H7 (cell line): ENCODE measurements around the gene CLP1. TPM values are rescaled to one million over a fixed set of nuclear protein-coding genes. Genes with fewer than 3 reads are reported as not detected.
"Not testable (repeated sequence)": the region's sequence is repeated elsewhere in the genome, so short reads cannot be mapped to it uniquely, and the experiment has no call there.

Experiments used
- DNase-seq: peaks from one replicate; pipeline ENCODE4 v3.0.0; 2012
- H3K27me3 ChIP-seq: 2 replicates; pipeline ENCODE4 v1.6.0; 2011; ENCODE audit warnings: mild to moderate bottlenecking, low read length; ENCODE audit not compliant: control insufficient read depth, insufficient read depth
- H3K36me3 ChIP-seq: replicated peaks from 2 replicates; pipeline ENCODE4 v1.5.1; 2011; ENCODE audit warnings: low read length; ENCODE audit not compliant: control insufficient read depth, insufficient read depth
- H3K4me3 ChIP-seq: 2 replicates; pipeline ENCODE4 v1.5.1; 2011; ENCODE audit warnings: low read depth, mild to moderate bottlenecking, control low read depth, low read length, moderate library complexity; ENCODE audit not compliant: insufficient read depth
- total RNA-seq: library from RNA; depleted of rRNA; stranded (reverse); fragments of >200 nt; shearing (Covaris generic); gene quantifications from 2 replicates; pipeline ENCODE4 v1.2.3, GENCODE V29; 2014

The CLP1 gene
- total RNA-seq, 1 experiment from 2014 or later = 33.4 TPM

GRCh38 chr11:57646799-57647303, 10.7 kb upstream of the CLP1 start:
- no peak overlapping the region for H3K4me3 ChIP-seq
- H3K36me3 ChIP-seq = peaks cover 9% of the 10 kb centered on the region
- H3K27me3 ChIP-seq = peaks cover 4% of the 10 kb centered on the region; the same call in 1 of the 2 replicates
- DNase-seq = peak; percentile 71

- Histone ChIP-seq H3K4me3 (peak overlapping the region; percentile 19; the same call in 1 of the 2 replicates), H3K27me3 (peaks cover 4% of the 10 kb centered on the region; the same call in 1 of the 2 replicates), H3K36me3 (peaks cover 8% of the 10 kb centered on the region)
- DNase-seq = peak; percentile 66
Measured at GRCh38 chr11:57647372-57647771, 10.2 kb upstream of the CLP1 start.

- H3K36me3 ChIP-seq = peaks cover 8% of the 10 kb centered on the region
- peak overlapping the region; percentile 54 for H3K4me3 ChIP-seq
- DNase-seq = peak; percentile 40
- peaks cover 4% of the 10 kb centered on the region; the same call in 1 of the 2 replicates for H3K27me3 ChIP-seq
Measured at GRCh38 chr11:57647960-57648800, 9.4 kb upstream of the CLP1 start.

- H3K27me3 ChIP-seq = peaks cover 4% of the 10 kb centered on the region; the same call in 1 of the 2 replicates
- H3K4me3 ChIP-seq = peak overlapping the region; percentile 54
- peak; percentile 82 for DNase-seq
- H3K36me3 ChIP-seq = peaks cover 3% of the 10 kb centered on the region; the same call in 1 of the 2 replicates
Measured at GRCh38 chr11:57648801-57649735, 8.5 kb upstream of the CLP1 start.

GRCh38 chr11:57649826-57650738, 7.5 kb upstream of the CLP1 start, which contains the start of gene YPEL4:
Gene YPEL4 (minus strand): TSS chr11:57649912. CDS start chr11:57647107, 2,805 bp downstream.
- Histone ChIP-seq H3K36me3 (peaks cover 3% of the 10 kb centered on the region; the same call in 1 of the 2 replicates), H3K27me3 (peaks cover 6% of the 10 kb centered on the region), H3K4me3 (peak within 1 kb of the TSS; percentile 54)
- DNase-seq = peak; percentile 80

- no peak overlapping the region for H3K4me3 ChIP-seq
- no peak for DNase-seq
- H3K36me3 ChIP-seq = peaks cover 2% of the 10 kb centered on the region; the same call in 1 of the 2 replicates
- peaks cover 6% of the 10 kb centered on the region for H3K27me3 ChIP-seq
Measured at GRCh38 chr11:57650739-57651090, 6.8 kb upstream of the CLP1 start.

GRCh38 chr11:57651408-57651807, 6.2 kb upstream of the CLP1 start:
- peaks cover 6% of the 10 kb centered on the region for H3K27me3 ChIP-seq
- no peak overlapping the region for H3K4me3 ChIP-seq
- no peaks in the 10 kb centered on the region for H3K36me3 ChIP-seq
- DNase-seq = no peak

- not testable (repeated sequence) for H3K27me3 ChIP-seq, DNase-seq, H3K4me3 ChIP-seq, H3K36me3 ChIP-seq
Measured at GRCh38 chr11:57652230-57652629, 5.3 kb upstream of the CLP1 start.

GRCh38 chr11:57652662-57653061, 4.9 kb upstream of the CLP1 start:
- Histone ChIP-seq H3K36me3 (no peaks in the 10 kb centered on the region), H3K4me3 (no peak overlapping the region), H3K27me3 (peaks cover 6% of the 10 kb centered on the region)
- DNase-seq = no peak

- DNase-seq = no peak
- no peaks in the 10 kb centered on the region for H3K36me3 ChIP-seq
- no peak overlapping the region for H3K4me3 ChIP-seq
- H3K27me3 ChIP-seq = peaks cover 6% of the 10 kb centered on the region
Measured at GRCh38 chr11:57653163-57653562, 4.4 kb upstream of the CLP1 start.

GRCh38 chr11:57656885-57657193, 723 bp upstream of the CLP1 start:
- H3K36me3 ChIP-seq = peaks cover 13% of the 10 kb centered on the region
- DNase-seq = no peak
- peak overlapping the region; percentile 42 for H3K4me3 ChIP-seq
- H3K27me3 ChIP-seq = peaks cover 2% of the 10 kb centered on the region; the same call in 1 of the 2 replicates

- Histone ChIP-seq H3K4me3 (peak overlapping the region; percentile 55), H3K36me3 (peaks cover 13% of the 10 kb centered on the region), H3K27me3 (peaks cover 2% of the 10 kb centered on the region; the same call in 1 of the 2 replicates)
- no peak for DNase-seq
Measured at GRCh38 chr11:57658023-57658361, 430 bp downstream of the CLP1 start.

GRCh38 chr11:57659669-57660068, 2.1 kb downstream of the CLP1 start:
- no peaks in the 10 kb centered on the region for H3K27me3 ChIP-seq
- DNase-seq = no peak
- no peak overlapping the region for H3K4me3 ChIP-seq
- peaks cover 13% of the 10 kb centered on the region for H3K36me3 ChIP-seq

- DNase-seq = no peak
- Histone ChIP-seq H3K27me3 (no peaks in the 10 kb centered on the region), H3K4me3 (no peak overlapping the region), H3K36me3 (peaks cover 13% of the 10 kb centered on the region)
Measured at GRCh38 chr11:57662893-57663292, 5.3 kb downstream of the CLP1 start.
